ENCODE data around the gene RGPD6.
"Not testable (repeated sequence)": the region's sequence is repeated elsewhere in the genome, so short reads cannot be mapped to it uniquely, and the experiment has no call there.

DNA sequence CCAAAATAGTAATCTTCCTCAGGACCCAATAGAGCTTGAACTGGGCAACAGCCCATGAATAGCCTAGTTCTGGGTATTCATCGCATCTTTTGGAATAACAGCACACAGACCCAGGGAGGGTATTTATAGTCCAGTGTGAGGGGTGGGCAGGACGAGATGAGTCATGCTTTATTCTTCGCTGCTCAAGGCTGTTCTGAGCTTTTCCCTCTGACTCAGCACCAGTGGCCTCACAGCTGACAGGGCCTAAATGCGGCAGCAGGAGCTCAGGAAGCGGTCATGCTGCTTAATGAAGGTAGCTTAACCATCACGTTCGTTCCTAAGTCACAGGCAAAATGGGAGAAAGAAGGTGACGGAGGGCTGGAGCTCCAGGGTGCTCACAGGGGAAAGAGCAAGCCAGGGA, 111.7 kb downstream of the RGPD6 start:
- TF ChIP-seq, protein P1, sequence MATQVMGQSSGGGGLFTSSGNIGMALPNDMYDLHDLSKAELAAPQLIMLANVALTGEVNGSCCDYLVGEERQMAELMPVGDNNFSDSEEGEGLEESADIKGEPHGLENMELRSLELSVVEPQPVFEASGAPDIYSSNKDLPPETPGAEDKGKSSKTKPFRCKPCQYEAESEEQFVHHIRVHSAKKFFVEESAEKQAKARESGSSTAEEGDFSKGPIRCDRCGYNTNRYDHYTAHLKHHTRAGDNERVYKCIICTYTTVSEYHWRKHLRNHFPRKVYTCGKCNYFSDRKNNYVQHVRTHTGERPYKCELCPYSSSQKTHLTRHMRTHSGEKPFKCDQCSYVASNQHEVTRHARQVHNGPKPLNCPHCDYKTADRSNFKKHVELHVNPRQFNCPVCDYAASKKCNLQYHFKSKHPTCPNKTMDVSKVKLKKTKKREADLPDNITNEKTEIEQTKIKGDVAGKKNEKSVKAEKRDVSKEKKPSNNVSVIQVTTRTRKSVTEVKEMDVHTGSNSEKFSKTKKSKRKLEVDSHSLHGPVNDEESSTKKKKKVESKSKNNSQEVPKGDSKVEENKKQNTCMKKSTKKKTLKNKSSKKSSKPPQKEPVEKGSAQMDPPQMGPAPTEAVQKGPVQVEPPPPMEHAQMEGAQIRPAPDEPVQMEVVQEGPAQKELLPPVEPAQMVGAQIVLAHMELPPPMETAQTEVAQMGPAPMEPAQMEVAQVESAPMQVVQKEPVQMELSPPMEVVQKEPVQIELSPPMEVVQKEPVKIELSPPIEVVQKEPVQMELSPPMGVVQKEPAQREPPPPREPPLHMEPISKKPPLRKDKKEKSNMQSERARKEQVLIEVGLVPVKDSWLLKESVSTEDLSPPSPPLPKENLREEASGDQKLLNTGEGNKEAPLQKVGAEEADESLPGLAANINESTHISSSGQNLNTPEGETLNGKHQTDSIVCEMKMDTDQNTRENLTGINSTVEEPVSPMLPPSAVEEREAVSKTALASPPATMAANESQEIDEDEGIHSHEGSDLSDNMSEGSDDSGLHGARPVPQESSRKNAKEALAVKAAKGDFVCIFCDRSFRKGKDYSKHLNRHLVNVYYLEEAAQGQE (tag by site-specific recombination; IDR thresholded peaks at IDR 0.05) = not testable (repeated sequence)
- TF ChIP-seq, protein P2, sequence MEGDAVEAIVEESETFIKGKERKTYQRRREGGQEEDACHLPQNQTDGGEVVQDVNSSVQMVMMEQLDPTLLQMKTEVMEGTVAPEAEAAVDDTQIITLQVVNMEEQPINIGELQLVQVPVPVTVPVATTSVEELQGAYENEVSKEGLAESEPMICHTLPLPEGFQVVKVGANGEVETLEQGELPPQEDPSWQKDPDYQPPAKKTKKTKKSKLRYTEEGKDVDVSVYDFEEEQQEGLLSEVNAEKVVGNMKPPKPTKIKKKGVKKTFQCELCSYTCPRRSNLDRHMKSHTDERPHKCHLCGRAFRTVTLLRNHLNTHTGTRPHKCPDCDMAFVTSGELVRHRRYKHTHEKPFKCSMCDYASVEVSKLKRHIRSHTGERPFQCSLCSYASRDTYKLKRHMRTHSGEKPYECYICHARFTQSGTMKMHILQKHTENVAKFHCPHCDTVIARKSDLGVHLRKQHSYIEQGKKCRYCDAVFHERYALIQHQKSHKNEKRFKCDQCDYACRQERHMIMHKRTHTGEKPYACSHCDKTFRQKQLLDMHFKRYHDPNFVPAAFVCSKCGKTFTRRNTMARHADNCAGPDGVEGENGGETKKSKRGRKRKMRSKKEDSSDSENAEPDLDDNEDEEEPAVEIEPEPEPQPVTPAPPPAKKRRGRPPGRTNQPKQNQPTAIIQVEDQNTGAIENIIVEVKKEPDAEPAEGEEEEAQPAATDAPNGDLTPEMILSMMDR (tag by site-specific recombination; IDR thresholded peaks at IDR 0.05) = not testable (repeated sequence)
- TF ChIP-seq GFI1B (tag by site-specific recombination; IDR thresholded peaks at IDR 0.05); ZNF514 (tag by site-specific recombination; IDR thresholded peaks at IDR 0.05); ZNF391 (tag by site-specific recombination; IDR thresholded peaks at IDR 0.05; ENCODE audit: borderline replicate concordance, low read depth); ZNF629 (tag by site-specific recombination; IDR thresholded peaks at IDR 0.05): not testable (repeated sequence)
- TF ChIP-seq, protein P3, sequence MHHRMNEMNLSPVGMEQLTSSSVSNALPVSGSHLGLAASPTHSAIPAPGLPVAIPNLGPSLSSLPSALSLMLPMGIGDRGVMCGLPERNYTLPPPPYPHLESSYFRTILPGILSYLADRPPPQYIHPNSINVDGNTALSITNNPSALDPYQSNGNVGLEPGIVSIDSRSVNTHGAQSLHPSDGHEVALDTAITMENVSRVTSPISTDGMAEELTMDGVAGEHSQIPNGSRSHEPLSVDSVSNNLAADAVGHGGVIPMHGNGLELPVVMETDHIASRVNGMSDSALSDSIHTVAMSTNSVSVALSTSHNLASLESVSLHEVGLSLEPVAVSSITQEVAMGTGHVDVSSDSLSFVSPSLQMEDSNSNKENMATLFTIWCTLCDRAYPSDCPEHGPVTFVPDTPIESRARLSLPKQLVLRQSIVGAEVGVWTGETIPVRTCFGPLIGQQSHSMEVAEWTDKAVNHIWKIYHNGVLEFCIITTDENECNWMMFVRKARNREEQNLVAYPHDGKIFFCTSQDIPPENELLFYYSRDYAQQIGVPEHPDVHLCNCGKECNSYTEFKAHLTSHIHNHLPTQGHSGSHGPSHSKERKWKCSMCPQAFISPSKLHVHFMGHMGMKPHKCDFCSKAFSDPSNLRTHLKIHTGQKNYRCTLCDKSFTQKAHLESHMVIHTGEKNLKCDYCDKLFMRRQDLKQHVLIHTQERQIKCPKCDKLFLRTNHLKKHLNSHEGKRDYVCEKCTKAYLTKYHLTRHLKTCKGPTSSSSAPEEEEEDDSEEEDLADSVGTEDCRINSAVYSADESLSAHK (tag by site-specific recombination; IDR thresholded peaks at IDR 0.05) = not testable (repeated sequence)
- TF ChIP-seq, protein P4, sequence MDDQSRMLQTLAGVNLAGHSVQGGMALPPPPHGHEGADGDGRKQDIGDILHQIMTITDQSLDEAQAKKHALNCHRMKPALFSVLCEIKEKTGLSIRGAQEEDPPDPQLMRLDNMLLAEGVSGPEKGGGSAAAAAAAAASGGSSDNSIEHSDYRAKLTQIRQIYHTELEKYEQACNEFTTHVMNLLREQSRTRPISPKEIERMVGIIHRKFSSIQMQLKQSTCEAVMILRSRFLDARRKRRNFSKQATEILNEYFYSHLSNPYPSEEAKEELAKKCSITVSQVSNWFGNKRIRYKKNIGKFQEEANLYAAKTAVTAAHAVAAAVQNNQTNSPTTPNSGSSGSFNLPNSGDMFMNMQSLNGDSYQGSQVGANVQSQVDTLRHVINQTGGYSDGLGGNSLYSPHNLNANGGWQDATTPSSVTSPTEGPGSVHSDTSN (CRISPR knock-in tag; IDR thresholded peaks at IDR 0.05) = not testable (repeated sequence)
